DMS114 treated with DMSO at 0.1 percent for 48 hours (cell line): ENCODE measurements around the gene EVI5.
"Not testable (repeated sequence)": the region's sequence is repeated elsewhere in the genome, so short reads cannot be mapped to it uniquely, and the experiment has no call there.

ENCODE experiments used
- DNase-seq: peaks from one replicate; lab custom pipeline; 2025; ENCODE audit not compliant: unreplicated experiment; lab: John Stamatoyannopoulos, UW

EVI5 gene

GRCh38 chr1:92749024-92749634 is 35.8 kb downstream of the EVI5 start:
- DNase-seq: peak; percentile 33

GRCh38 chr1:92748138-92748537 is 36.8 kb downstream of the EVI5 start:
- no peak for DNase-seq

- DNase-seq: no peak
Observed at GRCh38 chr1:92747735-92748134, 37.2 kb downstream of the EVI5 start.

DNA sequence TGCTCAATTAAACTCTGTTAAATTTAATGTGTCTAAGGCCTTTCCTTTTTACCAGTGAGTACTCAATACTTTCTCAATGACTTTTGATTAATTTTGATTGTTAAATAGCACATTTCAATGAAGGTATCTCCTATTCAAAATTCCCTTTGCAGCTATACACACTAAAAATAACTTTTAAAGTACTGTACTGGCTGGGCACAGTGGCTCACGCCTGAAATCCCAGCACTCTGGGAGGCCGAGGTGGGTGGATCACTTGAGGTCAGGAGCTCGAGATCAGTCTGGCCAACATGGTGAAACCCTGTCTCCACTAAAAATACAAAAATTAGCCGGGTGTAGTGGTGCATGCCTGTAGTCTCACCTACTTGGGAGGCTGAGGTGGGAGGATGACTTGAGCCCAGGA is 38.7 kb downstream of the EVI5 start:
- DNase-seq: not testable (repeated sequence)

DNA sequence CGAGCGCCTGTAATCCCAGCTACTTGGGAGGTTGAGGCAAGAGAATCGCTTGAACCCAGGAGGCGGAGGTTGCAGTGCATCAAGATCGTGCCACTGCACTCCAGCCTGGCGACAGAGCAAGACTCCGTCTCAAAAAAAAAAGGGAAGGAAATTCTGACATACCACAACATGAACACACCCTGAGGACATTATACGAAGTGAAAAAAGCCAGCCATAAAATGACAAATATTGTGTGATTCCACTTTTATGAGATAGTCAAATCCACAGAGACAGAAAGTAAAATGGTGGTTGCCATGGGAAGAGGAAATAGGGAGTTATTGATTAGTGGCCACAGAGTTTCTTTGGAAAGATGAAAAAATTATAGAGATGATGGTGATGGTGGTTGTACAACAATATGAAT is 41.7 kb downstream of the EVI5 start:
- no peak for DNase-seq

DNA sequence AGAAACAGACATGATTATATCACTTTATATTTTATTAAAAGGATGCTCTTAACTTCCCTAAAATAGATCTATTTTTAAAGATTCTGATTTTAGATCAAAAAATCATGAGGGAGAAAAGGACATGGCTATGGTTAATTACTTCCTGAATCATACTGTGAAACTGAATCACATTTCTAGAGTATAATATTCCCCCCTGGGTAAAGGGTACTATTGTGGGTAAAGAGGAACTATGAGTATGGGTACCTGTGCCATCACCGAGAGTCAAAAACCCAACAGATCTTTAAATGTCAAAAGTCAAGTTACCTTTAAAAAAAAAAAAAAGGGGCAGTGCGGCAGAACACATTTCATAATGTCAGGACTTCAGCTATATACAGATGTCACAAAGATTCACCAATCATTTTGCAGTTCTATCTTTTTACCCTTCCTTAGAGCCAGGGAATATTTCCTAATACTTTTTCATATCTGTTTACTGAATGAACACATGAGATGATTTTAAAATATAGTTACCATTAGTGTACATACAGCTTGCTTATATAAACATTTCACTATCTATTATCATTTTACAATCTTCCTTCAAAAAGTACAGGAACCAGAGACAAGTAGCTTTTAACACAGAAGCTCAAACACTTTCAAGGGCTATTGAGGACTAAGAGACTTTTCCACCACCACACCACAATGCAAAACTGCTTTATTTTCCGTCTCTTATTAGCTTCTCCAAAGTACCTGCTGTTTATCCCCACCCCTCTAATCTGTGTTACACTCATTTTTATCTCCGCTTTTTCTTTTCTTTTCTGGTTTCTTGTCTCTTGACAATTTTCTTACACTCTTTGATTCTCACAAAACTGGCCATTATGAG is 45.0 kb downstream of the EVI5 start:
- no peak for DNase-seq

- peak; percentile 23 for DNase-seq
Observed at GRCh38 chr1:92736395-92736794, 48.5 kb downstream of the EVI5 start.

DNA sequence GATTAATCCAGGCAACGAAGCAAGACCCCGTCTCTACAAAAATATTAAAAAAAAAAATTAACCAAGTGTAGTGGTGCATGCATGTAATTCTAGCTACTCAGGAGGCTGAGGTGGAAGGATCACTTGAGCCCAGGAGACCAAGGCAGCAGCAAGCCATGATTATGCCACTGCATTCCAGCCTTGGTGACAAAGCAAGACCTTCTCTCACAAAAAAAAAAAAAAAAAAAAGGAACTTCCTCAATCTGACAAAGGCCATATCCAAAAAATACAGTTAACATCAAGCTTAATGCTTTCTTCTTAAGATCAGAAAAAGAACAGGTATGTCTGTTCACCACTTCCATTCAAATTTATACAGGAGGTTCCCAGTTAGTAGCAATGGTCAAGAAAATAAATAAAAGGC is 54.4 kb downstream of the EVI5 start:
- DNase-seq: no peak

GRCh38 chr1:92728697-92729096 is 56.2 kb downstream of the EVI5 start:
- DNase-seq: no peak

- DNase-seq: not testable (repeated sequence)
Observed at GRCh38 chr1:92723713-92724112, 61.2 kb downstream of the EVI5 start.

DNA sequence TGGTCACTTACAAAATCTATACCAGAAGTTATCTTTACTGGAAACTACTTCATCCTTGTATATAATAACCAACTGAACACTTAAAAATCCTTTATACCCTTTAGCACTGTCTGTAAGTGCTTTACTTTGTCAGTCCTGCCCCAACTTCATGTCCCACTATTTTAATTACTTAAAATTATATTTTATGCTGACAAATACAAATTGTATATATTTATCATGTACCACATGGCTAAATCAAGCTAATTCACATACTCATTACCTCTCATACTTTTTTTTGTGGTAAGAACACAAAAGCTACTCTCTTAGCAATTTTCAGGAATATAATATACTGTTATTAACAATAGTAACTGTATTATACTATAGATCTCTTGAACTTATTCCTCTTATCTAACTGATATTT is 63.0 kb downstream of the EVI5 start:
- no peak for DNase-seq

DNA sequence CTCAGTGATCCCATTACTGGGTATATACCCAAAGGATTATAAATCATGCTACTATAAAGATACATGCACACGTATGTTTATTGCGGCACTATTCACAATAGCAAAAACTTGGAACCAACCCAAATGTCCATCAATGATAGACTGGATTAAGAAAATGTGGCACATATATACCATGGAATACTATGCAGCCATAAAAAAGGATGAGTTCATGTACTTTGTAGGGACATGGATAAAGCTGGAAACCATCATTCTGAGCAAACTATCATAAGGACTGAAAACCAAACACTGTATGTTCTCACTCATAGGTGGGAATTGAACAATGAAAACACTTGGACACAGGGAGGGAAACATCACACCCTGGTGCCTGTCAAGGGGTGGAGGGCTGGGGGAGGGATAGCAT is 63.8 kb downstream of the EVI5 start:
- DNase-seq: not testable (repeated sequence)

DNA sequence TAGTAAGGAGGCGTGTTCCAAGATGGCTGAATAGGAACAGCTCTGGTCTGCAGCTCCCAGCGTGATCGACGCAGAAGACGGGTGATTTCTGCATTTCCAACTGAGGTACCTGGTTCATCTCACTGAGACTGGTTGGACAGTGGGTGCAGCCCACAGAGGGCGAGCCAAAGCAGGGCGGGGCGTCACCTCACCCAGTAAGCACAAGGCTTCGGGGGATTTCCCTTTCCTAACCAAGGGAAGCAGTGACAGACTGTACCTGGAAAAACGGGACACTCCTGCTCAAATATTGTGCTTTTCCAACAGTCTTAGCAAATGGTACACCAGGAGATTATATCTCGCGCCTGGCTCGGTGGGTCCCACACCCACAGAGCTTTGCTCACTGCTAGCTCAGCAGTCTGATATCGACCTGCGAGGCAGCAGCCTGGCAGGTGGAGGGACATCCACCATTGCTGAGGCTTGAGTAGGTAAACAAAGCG is 69.4 kb downstream of the EVI5 start:
- not testable (repeated sequence) for DNase-seq

DNA sequence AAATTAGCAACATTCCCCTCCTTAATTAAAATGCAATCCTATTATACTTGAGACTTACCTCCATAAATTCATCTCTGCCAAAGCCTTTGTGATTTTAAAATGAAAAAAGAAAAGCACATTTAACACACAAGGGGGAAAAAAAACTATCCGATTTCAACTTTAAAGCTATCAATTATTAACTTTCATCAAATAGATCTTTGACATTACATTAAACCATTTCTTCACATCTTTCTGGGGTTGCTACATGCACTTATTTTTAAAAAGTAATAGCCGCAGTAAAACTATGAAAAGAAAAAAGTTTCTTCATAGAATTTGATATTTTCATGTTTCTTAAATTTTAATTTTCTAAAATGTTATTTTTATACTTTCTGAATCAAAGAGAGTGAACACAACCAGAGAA is 71.0 kb downstream of the EVI5 start:
- no peak for DNase-seq

DNA sequence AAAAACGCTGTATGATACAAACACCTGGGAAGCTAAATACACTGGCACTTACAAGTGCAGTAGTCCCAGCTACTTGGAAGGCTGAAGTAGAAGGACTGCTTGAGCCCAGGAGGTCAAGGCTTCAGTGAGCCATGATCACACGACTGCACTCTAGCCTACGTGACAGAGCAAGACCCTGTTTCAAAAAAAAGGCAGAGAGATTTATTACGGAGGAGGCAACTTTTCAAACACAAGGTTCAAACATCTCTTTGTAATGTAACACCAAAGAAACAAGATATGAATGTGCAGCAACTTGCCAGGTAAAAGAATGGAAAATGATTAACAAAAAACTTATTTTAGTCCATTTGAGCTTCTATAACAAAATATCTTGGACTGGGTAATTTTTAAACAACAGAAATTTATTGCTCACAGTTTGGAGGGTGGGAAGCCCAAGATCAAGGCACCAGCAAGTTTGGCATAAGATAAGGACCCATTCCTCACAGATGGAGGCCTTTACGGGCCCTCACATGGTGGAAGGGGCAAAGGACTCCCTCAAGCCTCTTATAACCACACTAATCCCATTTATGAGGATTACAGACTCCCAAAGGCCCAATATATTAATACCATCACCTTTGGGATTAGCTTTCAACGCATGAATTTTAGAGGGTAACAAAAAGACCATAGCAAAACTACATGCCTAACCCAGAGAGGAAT is 73.3 kb downstream of the EVI5 start:
- no peak for DNase-seq

DNA sequence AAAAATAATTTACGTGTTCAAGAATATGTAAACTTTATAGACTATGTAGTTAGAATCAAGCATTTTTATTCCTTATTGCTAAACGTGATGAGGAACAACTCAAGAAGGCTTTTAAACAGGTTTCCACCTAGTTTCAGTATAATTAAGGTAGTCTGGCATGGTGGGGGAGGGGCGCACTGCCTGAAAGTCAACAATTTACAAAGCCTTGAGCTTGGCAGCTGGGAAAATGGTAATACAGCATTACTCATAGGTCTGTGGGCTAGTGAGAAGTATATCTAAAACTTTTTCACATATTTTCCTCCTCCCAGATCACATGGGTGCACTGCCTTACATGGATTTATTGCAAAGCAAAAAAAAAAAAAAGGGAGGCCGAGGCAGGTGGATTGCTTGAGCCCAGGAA is 75.2 kb downstream of the EVI5 start:
- DNase-seq: no peak

DNA sequence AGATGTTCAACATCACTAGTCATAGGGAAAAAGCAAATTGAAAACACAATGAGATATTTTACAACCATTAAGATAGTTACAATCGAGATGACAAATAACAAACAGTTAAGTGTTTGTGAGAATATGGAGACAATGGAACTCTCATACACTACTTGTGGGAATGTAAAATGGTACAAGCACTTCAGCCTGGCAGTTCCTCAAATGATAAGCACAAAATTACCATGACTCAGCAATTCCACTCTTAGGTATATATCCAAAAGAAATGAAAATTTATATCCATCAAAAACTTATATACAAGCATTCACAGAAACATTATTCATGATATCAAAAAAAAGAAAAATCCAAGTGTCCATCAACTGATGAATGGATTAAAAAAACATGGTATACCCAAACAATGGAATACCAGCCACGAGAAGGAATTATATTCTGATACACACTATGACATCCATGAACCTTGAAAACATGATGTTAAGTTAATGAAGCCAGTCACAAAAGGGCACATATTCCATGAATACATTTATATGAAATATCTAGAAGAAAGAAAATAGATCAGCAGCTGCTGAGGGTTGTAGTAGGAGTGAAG is 76.4 kb downstream of the EVI5 start:
- DNase-seq: no peak

- no peak for DNase-seq
Observed at GRCh38 chr1:92707709-92708108, 77.2 kb downstream of the EVI5 start.

- no peak for DNase-seq
Observed at GRCh38 chr1:92707292-92707691, 77.6 kb downstream of the EVI5 start.

- no peak for DNase-seq
Observed at GRCh38 chr1:92705446-92705845, 79.5 kb downstream of the EVI5 start.

DNA sequence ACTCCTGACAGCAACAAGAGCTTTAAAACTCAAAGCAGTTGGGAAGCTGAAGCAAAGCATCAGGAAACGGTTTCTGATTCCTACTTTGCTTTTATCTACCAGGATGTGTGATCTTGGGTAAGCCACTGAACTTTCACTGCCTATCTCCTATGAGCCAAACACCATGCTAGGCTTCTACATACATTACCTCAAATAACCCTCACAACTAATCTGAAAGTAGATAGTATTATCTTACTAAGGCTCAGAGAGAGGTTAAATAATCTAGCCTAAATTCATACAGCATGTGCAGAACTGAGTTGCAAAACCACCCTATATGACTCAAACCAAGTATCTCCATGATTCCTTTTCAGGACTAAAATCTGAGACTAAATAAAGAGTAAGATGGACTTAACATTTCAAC is 83.8 kb downstream of the EVI5 start:
- no peak for DNase-seq

DNA sequence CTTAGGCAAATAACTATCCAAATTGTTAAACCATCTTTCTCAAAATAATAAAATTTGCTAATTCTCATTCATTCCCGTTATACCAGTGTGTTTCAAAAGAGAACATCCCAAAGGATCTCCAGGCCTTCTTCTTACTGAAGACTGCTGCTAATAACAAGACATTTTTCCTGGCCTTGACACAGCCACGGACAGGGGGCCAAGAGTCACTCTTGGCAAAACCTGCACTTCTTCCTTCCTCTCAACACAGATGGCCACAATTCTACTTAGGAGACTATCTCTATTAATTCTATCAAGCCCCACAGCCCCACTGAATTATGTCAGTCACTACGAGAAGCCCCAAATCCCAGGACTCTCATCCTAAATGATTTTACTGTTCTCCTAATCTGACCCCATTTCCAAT is 86.0 kb downstream of the EVI5 start:
- DNase-seq: no peak
